ENCODE results near the gene ATG9B.

ATG9B gene

DNA sequence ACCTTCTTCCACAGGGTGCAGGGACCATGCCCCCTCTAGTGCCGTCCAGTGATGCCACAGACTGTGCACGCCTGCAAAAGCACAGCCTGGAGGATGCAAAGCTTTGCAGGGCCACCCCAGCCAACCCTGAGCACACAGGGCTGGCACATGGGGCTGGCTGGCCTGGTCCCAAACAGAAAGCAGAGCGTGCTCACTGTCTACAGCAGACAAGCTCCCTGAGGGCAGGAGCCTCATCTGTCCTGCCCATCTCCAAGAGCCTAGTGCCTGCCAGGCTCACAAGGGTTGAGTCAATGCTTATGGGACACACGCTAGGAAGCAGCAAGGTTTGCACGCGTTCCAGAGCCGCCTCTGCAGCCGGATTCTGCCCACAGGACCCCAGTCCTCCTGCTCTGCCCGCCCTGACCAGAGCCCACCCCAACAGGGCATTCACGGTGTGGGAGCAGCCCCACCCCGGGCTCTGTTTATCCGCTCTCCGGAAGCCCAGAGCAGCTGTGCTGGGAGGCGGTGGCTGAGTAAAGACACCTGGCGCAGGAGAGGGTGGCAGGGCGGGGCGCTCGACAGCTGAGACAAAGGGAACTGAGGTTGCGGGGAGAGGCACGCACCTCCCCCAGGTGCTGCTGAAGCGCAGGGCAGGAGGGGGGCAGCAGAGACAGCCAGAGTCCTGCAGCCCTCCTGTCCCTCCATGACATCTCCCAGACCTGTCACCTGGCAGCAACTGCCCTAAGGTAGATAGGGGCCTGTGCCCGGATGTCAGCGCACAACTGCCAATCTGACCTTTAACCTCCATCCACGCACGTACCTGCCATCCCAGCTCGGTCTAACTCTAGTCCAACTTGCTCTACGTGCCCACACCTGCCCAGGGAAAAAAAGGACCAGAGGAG, 50.5 kb downstream of the ATG9B start:
- no peak for DNase-seq (ENCODE audit: low spot score)
- TF ChIP-seq, protein P1, sequence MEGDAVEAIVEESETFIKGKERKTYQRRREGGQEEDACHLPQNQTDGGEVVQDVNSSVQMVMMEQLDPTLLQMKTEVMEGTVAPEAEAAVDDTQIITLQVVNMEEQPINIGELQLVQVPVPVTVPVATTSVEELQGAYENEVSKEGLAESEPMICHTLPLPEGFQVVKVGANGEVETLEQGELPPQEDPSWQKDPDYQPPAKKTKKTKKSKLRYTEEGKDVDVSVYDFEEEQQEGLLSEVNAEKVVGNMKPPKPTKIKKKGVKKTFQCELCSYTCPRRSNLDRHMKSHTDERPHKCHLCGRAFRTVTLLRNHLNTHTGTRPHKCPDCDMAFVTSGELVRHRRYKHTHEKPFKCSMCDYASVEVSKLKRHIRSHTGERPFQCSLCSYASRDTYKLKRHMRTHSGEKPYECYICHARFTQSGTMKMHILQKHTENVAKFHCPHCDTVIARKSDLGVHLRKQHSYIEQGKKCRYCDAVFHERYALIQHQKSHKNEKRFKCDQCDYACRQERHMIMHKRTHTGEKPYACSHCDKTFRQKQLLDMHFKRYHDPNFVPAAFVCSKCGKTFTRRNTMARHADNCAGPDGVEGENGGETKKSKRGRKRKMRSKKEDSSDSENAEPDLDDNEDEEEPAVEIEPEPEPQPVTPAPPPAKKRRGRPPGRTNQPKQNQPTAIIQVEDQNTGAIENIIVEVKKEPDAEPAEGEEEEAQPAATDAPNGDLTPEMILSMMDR (conservative IDR thresholded peaks at IDR 0.05; ENCODE audit: low read depth) = no peak
- POLR2A ChIA-PET (ENCODE audit: low non-redundant PET) = no interaction called here
- no peak overlapping the region for H3K27ac ChIP-seq
- CTCF ChIA-PET = no interaction called here

DNA sequence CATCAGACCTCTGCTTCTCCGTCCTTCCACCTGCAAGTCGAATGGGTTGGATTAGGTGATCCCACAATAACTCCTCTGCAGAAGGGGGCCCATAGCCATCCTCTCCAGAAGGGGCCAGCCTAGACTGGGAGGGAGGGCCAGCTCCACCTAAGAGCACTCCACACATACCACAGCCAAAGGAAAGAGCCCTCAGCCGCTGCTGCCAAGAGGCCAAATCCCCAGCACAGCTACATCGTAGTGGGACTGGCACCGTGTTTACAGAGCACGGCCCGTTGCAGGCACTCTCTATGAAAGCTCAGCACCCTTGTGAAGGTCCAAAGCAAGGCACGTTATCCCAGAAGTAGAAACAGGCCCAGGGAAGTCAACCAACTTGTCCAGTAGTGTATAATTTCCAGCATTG, 51.6 kb downstream of the ATG9B start:
- TF ChIP-seq, protein P1 (conservative IDR thresholded peaks at IDR 0.05; ENCODE audit: low read depth) = no peak
- CTCF ChIA-PET = no interaction called here
- DNase-seq (ENCODE audit: low spot score) = no peak
- POLR2A ChIA-PET (ENCODE audit: low non-redundant PET) = no interaction called here
- H3K27ac ChIP-seq = no peak overlapping the region

DNA sequence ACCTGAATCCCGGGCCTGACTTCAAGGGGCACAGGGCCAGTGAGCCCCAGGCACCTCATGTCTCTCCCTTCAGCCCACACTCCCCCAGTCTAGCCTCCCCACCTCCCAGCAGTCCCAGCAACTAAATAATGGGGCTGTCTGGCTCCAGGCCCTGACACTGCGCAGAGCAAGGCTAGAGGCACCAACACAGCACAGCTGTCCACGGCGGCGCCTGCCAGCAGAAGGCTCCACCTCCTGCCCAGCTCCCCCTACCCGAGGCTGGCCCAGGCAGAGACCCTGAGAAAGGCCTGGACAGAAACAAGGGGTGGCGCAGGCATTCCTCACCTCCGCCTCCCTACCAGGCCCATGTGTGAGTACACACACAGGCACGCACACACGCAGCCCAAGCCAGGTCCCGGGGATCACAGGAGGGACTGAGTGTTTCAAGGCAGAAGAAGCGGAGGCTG, 52.2 kb downstream of the ATG9B start:
- ChIA-PET POLR2A (ENCODE audit: low non-redundant PET) (no interaction called here), CTCF (interaction anchor here (0.7 kb wide), 1 partner anchor 284 kb away, joined by 5 read pairs; no protein-coding TSS in a partner anchor)
- no peak for DNase-seq (ENCODE audit: low spot score)
- no peak overlapping the region for H3K27ac ChIP-seq
- TF ChIP-seq, protein P1 (conservative IDR thresholded peaks at IDR 0.05; ENCODE audit: low read depth) = no peak

DNA sequence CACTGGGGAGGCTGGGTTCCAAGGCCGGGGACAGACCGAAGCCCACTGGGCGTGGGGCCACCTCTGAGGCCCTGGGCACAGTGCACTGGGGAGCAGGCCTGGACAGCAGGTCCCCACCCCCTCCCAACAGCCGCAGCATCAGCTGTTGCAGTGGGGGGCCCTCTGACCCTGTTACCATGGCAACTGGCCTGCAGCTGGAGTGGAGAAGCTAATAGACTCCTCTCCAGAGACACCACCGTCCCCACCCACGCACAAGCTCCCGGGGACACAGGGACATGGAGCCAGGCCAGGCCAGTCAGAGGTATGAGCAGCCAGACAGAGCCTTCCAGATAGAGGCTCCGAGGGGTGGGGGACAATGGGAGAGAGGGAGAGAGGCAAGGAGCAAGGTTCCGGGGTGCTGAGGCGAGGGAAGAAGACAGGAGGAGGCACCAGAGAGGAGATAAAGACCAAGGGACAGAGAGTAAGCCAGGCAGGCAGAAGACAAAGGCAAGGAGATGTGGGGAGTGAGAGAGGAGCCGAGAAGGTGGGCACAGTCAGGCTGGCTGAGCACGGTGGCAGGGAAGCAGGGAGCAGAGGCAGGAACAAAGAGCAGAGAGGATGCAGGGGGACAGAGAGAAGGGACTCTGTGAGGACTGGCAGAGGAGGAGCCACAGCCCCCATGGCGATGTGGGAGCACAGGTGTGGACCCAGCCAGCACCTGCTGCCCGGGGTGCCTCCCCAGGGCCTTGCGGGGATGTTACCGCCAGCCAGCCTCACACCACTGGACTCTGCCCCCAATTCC, 52.9 kb downstream of the ATG9B start:
- POLR2A ChIA-PET (ENCODE audit: low non-redundant PET) = no interaction called here
- no peak overlapping the region for H3K27ac ChIP-seq
- DNase-seq (ENCODE audit: low spot score) = no peak
- TF ChIP-seq, protein P1 (conservative IDR thresholded peaks at IDR 0.05; ENCODE audit: low read depth) = no peak
- CTCF ChIA-PET = interaction anchor here (0.6 to 0.7 kb wide), 2 partner anchors 285 to 505 kb away, joined by 3 to 5 read pairs; no protein-coding TSS in a partner anchor

DNA sequence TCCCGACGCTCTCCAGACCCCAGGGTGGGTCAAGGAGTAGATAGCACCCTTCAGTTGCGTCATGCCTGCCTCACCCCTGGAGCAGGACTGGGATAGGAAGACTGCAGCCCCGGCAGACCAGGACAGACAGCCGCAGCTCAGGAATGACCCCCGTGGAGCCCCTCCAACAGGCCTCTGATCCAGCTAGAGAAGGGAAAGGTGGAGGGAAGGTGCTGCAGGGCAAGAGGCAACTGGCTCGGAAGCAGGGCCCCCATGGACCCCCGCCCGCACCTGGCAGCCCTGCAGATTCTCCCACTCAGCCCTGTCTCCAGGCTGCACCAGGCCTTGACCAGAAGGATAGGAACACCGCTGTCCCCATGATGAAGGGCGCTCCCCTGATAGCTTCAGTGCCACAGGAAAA, 53.9 kb downstream of the ATG9B start:
- TF ChIP-seq, protein P1 (conservative IDR thresholded peaks at IDR 0.05; ENCODE audit: low read depth) = no peak
- DNase-seq (ENCODE audit: low spot score) = no peak
- H3K27ac ChIP-seq = no peak overlapping the region
- POLR2A ChIA-PET (ENCODE audit: low non-redundant PET) = no interaction called here
- CTCF ChIA-PET = no interaction called here

DNA sequence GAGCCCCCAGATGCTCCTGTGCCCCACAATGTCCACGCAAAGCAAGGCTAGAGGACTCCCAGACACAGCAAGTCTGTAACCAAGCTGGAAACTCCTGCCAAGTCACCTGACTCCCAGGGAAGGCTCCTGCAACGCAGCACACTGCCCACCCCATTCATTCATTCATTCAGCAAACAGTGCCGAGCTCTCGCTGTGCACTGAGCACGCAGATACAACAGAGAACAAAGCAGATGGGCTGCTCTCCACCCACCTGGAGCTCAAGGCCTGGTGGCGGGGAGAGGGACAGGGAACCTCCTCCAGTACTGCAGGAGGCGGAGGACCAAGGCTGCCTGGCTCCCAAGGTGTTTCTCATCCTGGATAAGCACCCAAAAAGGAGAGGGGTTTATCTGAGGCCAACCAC, 54.8 kb downstream of the ATG9B start:
- no peak for DNase-seq (ENCODE audit: low spot score)
- ChIA-PET CTCF (no interaction called here), POLR2A (ENCODE audit: low non-redundant PET) (no interaction called here)
- TF ChIP-seq, protein P1 (conservative IDR thresholded peaks at IDR 0.05; ENCODE audit: low read depth) = no peak
- no peak overlapping the region for H3K27ac ChIP-seq
